ENCODE results near the gene MAPK8IP2.

GRCh38 chr22:50569896-50570535, 30.6 kb upstream of the MAPK8IP2 start:
- no peak for TF ChIP-seq CTCF (IDR thresholded peaks at IDR 0.05)
- TF ChIP-seq CHD2 (IDR thresholded peaks at IDR 0.05; ENCODE audit: low read length, partially characterized antibody) = no peak
- no peak for TF ChIP-seq TP53 (CRISPR knock-in tag; IDR thresholded peaks at IDR 0.05)
- TF ChIP-seq JUN (IDR thresholded peaks at IDR 0.05) = no peak
- no peak for TF ChIP-seq MAX (IDR thresholded peaks at IDR 0.05)
- TF ChIP-seq POLR2A (IDR thresholded peaks at IDR 0.05; ENCODE audit: low read length) = no peak
- no peak for TF ChIP-seq FOSL2 (IDR thresholded peaks at IDR 0.05)
- no peak for TF ChIP-seq FOSL2 (CRISPR knock-in tag; IDR thresholded peaks at IDR 0.05)
- no peak for TF ChIP-seq KDM5A (IDR thresholded peaks at IDR 0.05)
- TF ChIP-seq JUNB (IDR thresholded peaks at IDR 0.05) = no peak
- TF ChIP-seq NPAS2 (CRISPR knock-in tag; IDR thresholded peaks at IDR 0.05; ENCODE audit: borderline replicate concordance) = no peak
